H1 (cell line): ENCODE data around the gene ACKR2. TPM values are rescaled to one million over a fixed set of nuclear protein-coding genes. Genes with fewer than 3 reads are reported as not detected.

Experiments used
- polyA plus RNA-seq, 7 experiments: library from polyadenylated mRNA; depleted of rRNA in 3 of 7; stranded (reverse) in 5 of 7; unstranded in 2 of 7; fragments of >200 nt in 5 of 7; fragments of 200-250 nt in 2 of 7; gene quantifications; 1 replicate in 5 of 7; 2 replicates in 1 of 7; 4 replicates in 1 of 7; pipeline versions ENCODE4 v1.2.1 to v1.2.3, GENCODE V29; 2011 to 2013; ENCODE audit warnings: missing spikeins in 2 of 7, mixed read lengths in 2 of 7
- total RNA-seq: library from RNA; stranded (reverse); fragmentation: NEBNext Ultra II Directional; extraction: Animal tissue kit (Norgen Biotek cat#: 25700); gene quantifications from 2 replicates; pipeline ENCODE4 v1.2.1, GENCODE V29; 2021
- TF ChIP-seq, protein P1 (sequence below): fragments of 300-600 bp; sonication (generic); IDR thresholded peaks from 2 replicates; pipeline ENCODE4 v1.7.1; 2012; ENCODE audit warnings: low read length, moderate library complexity, mild to moderate bottlenecking, inconsistent platforms; ENCODE audit not compliant: insufficient replicate concordance

The ACKR2 gene
- total and polyA plus RNA-seq, 2 of the 8 experiments (the other 6 are each of a cell fraction or from before 2014, with no cell fraction given) = 0.09 to 0.12 TPM

DNA sequence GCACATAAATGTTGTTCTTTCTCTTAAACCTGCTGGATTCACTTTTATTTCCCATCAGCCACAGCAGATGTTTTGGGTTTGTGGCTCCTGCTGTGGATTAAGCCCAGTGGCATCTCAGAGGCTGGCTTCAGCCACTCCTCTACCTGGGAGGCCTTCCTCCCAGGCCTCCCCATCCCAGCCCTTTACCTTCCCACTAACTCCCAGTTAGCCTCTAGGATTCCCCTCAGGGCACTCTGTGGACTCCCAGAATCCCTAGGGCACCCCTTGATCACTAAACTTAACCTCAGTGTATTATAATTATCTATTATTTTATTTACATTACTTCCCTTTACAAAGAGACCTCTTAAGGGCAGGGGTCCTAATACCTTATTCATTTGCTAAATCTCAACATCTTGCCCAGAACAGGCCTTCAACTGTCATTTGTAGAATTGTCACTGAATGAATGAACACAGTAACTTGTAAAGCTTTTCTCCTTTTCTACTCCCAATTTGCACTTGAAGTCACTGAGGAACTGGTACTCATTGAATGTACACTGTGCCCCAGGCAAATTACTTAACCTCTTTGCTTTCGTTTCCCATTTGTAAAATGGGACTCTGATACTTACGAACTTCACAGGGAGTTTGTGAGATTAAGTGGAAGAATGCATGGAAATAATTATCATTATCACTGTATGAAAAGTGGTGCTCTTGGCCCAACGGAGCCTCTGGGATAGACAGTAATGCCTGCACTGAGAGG lies 44.5 kb upstream of the ACKR2 start (continued):
- TF ChIP-seq, protein P1, sequence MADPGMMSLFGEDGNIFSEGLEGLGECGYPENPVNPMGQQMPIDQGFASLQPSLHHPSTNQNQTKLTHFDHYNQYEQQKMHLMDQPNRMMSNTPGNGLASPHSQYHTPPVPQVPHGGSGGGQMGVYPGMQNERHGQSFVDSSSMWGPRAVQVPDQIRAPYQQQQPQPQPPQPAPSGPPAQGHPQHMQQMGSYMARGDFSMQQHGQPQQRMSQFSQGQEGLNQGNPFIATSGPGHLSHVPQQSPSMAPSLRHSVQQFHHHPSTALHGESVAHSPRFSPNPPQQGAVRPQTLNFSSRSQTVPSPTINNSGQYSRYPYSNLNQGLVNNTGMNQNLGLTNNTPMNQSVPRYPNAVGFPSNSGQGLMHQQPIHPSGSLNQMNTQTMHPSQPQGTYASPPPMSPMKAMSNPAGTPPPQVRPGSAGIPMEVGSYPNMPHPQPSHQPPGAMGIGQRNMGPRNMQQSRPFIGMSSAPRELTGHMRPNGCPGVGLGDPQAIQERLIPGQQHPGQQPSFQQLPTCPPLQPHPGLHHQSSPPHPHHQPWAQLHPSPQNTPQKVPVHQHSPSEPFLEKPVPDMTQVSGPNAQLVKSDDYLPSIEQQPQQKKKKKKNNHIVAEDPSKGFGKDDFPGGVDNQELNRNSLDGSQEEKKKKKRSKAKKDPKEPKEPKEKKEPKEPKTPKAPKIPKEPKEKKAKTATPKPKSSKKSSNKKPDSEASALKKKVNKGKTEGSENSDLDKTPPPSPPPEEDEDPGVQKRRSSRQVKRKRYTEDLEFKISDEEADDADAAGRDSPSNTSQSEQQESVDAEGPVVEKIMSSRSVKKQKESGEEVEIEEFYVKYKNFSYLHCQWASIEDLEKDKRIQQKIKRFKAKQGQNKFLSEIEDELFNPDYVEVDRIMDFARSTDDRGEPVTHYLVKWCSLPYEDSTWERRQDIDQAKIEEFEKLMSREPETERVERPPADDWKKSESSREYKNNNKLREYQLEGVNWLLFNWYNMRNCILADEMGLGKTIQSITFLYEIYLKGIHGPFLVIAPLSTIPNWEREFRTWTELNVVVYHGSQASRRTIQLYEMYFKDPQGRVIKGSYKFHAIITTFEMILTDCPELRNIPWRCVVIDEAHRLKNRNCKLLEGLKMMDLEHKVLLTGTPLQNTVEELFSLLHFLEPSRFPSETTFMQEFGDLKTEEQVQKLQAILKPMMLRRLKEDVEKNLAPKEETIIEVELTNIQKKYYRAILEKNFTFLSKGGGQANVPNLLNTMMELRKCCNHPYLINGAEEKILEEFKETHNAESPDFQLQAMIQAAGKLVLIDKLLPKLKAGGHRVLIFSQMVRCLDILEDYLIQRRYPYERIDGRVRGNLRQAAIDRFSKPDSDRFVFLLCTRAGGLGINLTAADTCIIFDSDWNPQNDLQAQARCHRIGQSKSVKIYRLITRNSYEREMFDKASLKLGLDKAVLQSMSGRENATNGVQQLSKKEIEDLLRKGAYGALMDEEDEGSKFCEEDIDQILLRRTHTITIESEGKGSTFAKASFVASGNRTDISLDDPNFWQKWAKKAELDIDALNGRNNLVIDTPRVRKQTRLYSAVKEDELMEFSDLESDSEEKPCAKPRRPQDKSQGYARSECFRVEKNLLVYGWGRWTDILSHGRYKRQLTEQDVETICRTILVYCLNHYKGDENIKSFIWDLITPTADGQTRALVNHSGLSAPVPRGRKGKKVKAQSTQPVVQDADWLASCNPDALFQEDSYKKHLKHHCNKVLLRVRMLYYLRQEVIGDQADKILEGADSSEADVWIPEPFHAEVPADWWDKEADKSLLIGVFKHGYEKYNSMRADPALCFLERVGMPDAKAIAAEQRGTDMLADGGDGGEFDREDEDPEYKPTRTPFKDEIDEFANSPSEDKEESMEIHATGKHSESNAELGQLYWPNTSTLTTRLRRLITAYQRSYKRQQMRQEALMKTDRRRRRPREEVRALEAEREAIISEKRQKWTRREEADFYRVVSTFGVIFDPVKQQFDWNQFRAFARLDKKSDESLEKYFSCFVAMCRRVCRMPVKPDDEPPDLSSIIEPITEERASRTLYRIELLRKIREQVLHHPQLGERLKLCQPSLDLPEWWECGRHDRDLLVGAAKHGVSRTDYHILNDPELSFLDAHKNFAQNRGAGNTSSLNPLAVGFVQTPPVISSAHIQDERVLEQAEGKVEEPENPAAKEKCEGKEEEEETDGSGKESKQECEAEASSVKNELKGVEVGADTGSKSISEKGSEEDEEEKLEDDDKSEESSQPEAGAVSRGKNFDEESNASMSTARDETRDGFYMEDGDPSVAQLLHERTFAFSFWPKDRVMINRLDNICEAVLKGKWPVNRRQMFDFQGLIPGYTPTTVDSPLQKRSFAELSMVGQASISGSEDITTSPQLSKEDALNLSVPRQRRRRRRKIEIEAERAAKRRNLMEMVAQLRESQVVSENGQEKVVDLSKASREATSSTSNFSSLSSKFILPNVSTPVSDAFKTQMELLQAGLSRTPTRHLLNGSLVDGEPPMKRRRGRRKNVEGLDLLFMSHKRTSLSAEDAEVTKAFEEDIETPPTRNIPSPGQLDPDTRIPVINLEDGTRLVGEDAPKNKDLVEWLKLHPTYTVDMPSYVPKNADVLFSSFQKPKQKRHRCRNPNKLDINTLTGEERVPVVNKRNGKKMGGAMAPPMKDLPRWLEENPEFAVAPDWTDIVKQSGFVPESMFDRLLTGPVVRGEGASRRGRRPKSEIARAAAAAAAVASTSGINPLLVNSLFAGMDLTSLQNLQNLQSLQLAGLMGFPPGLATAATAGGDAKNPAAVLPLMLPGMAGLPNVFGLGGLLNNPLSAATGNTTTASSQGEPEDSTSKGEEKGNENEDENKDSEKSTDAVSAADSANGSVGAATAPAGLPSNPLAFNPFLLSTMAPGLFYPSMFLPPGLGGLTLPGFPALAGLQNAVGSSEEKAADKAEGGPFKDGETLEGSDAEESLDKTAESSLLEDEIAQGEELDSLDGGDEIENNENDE = no peak
- TF ChIP-seq, all 59 proteins: peak for 0
